ENCODE results near the gene RNF2.

Gene RNF2

GRCh38 chr1:185041742-185042141, 3.6 kb upstream of the RNF2 start:
- Histone ChIP-seq H3K18ac (ENCODE audit: low read length) (no peak overlapping the region), H3K4me1 (ENCODE audit: control insufficient read depth in 1 of 2, insufficient read depth in 2 of 2, low read length in 2 of 2) (peaks cover 0 to 4% of the 10 kb centered on the region in 2 experiments), H2BK12ac (ENCODE audit: low read length) (no peak overlapping the region), H2AK5ac (ENCODE audit: low read length) (no peak overlapping the region), H4K12ac (ENCODE audit: low read depth, low read length) (no peak overlapping the region), H3K27ac (ENCODE audit: low read depth, low read length) (no peak overlapping the region), H3K4ac (ENCODE audit: low read depth, low read length) (no peak overlapping the region), H3K4me2 (ENCODE audit: low read length) (no peak overlapping the region), H3K9ac (ENCODE audit: low read length) (no peak overlapping the region), H4K8ac (ENCODE audit: low read depth, low read length) (no peak overlapping the region), H3K36me3 (ENCODE audit: control insufficient read depth in 1 of 2, insufficient read depth in 2 of 2, low read length in 2 of 2) (no peaks in the 10 kb centered on the region), H2BK120ac (ENCODE audit: insufficient read depth, low read length, poor library complexity) (no peak overlapping the region), H3K4me3 (ENCODE audit: low read depth, low read length) (no peak overlapping the region), H3K9me3 (ENCODE audit: insufficient read depth, low read depth, low read length) (no peaks in the 10 kb centered on the region), H3K27me3 (ENCODE audit: insufficient read depth, low read length) (no peaks in the 10 kb centered on the region), H2BK5ac (ENCODE audit: low read depth, low read length, poor library complexity) (no peak overlapping the region), H3K23ac (ENCODE audit: low read length) (no peak overlapping the region), H2AFZ (ENCODE audit: insufficient read depth, low read length, poor library complexity) (no peak overlapping the region), H3K79me1 (ENCODE audit: low read length) (peaks cover 11% of the 10 kb centered on the region), H3K79me2 (ENCODE audit: control insufficient read depth, insufficient read depth, low read length, poor library complexity) (peaks cover 7% of the 10 kb centered on the region), H3K14ac (ENCODE audit: low read length) (no peak overlapping the region), H4K91ac (ENCODE audit: low read depth, low read length) (no peak overlapping the region)
- WGBS (ENCODE audit: extremely low coverage, insufficient coverage, insufficient read length), result no CpG with 5 or more reads among the region's 1 CpG
- DNase-seq, result no peak

DNA sequence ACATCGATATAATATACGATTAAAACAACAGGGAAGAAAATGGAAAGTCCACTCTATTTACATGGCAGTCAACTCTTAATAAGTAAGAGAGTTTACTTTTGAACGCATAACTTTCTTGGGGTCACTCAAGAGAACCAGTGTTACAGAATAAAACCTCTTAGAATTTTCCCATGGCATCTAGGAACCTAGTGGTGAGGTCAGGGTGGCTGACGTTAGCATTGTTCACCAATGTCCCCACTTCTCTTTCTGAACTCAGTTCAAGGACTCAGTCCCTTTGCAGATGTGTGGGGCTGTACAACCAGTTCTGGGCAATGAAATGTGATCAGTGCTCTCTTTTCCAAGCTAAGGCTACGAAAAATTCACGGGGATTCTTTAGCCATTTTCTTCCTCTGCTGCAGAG, 2.6 kb upstream of the RNF2 start:
- no peak overlapping the region for H3K18ac ChIP-seq (ENCODE audit: low read length)
- no peak overlapping the region for H4K12ac ChIP-seq (ENCODE audit: low read depth, low read length)
- H3K4ac ChIP-seq (ENCODE audit: low read depth, low read length), result no peak overlapping the region
- WGBS (ENCODE audit: extremely low coverage, insufficient coverage, insufficient read length), result no CpG with 5 or more reads among the region's 6 CpGs
- no peak overlapping the region for H3K4me3 ChIP-seq (ENCODE audit: low read depth, low read length)
- no peak overlapping the region for H2AK5ac ChIP-seq (ENCODE audit: low read length)
- H3K9ac ChIP-seq (ENCODE audit: low read length), result no peak overlapping the region
- peaks cover 11% of the 10 kb centered on the region for H3K79me1 ChIP-seq (ENCODE audit: low read length)
- H4K91ac ChIP-seq (ENCODE audit: low read depth, low read length), result no peak overlapping the region
- peaks cover 0 to 4% of the 10 kb centered on the region in 2 experiments for H3K4me1 ChIP-seq (ENCODE audit: control insufficient read depth in 1 of 2, insufficient read depth in 2 of 2, low read length in 2 of 2)
- no peak overlapping the region for H3K4me2 ChIP-seq (ENCODE audit: low read length)
- H3K27me3 ChIP-seq (ENCODE audit: insufficient read depth, low read length), result no peaks in the 10 kb centered on the region
- H4K8ac ChIP-seq (ENCODE audit: low read depth, low read length), result no peak overlapping the region
- H3K36me3 ChIP-seq (ENCODE audit: control insufficient read depth in 1 of 2, insufficient read depth in 2 of 2, low read length in 2 of 2), result no peaks in the 10 kb centered on the region
- no peaks in the 10 kb centered on the region for H3K9me3 ChIP-seq (ENCODE audit: insufficient read depth, low read depth, low read length)
- no peak overlapping the region for H3K23ac ChIP-seq (ENCODE audit: low read length)
- no peak overlapping the region for H3K14ac ChIP-seq (ENCODE audit: low read length)
- no peak for DNase-seq
- H3K79me2 ChIP-seq (ENCODE audit: control insufficient read depth, insufficient read depth, low read length, poor library complexity), result peaks cover 7% of the 10 kb centered on the region
- H2BK120ac ChIP-seq (ENCODE audit: insufficient read depth, low read length, poor library complexity), result no peak overlapping the region
- no peak overlapping the region for H2AFZ ChIP-seq (ENCODE audit: insufficient read depth, low read length, poor library complexity)
- H2BK5ac ChIP-seq (ENCODE audit: low read depth, low read length, poor library complexity), result no peak overlapping the region
- no peak overlapping the region for H2BK12ac ChIP-seq (ENCODE audit: low read length)
- no peak overlapping the region for H3K27ac ChIP-seq (ENCODE audit: low read depth, low read length)

- H3K4ac ChIP-seq (ENCODE audit: low read depth, low read length), result no peak overlapping the region
- no peaks in the 10 kb centered on the region for H3K36me3 ChIP-seq (ENCODE audit: control insufficient read depth in 1 of 2, insufficient read depth in 2 of 2, low read length in 2 of 2)
- no peak overlapping the region for H3K27ac ChIP-seq (ENCODE audit: low read depth, low read length)
- peaks cover 15% of the 10 kb centered on the region for H3K79me2 ChIP-seq (ENCODE audit: control insufficient read depth, insufficient read depth, low read length, poor library complexity)
- no peak overlapping the region for H2BK12ac ChIP-seq (ENCODE audit: low read length)
- DNase-seq, result peak in 1 of 2 donors; percentile 4
- no peak overlapping the region for H4K91ac ChIP-seq (ENCODE audit: low read depth, low read length)
- no peak overlapping the region for H3K9ac ChIP-seq (ENCODE audit: low read length)
- H2AFZ ChIP-seq (ENCODE audit: insufficient read depth, low read length, poor library complexity), result no peak overlapping the region
- no peak overlapping the region for H4K8ac ChIP-seq (ENCODE audit: low read depth, low read length)
- no peaks in the 10 kb centered on the region for H3K27me3 ChIP-seq (ENCODE audit: insufficient read depth, low read length)
- no peak overlapping the region for H2BK5ac ChIP-seq (ENCODE audit: low read depth, low read length, poor library complexity)
- H2BK120ac ChIP-seq (ENCODE audit: insufficient read depth, low read length, poor library complexity), result no peak overlapping the region
- H4K12ac ChIP-seq (ENCODE audit: low read depth, low read length), result no peak overlapping the region
- no peak overlapping the region for H3K14ac ChIP-seq (ENCODE audit: low read length)
- no peaks in the 10 kb centered on the region for H3K9me3 ChIP-seq (ENCODE audit: insufficient read depth, low read depth, low read length)
- H3K23ac ChIP-seq (ENCODE audit: low read length), result no peak overlapping the region
- no CpG with 5 or more reads among the region's 8 CpGs for WGBS (ENCODE audit: extremely low coverage, insufficient coverage, insufficient read length)
- H3K4me2 ChIP-seq (ENCODE audit: low read length), result no peak overlapping the region
- H3K79me1 ChIP-seq (ENCODE audit: low read length), result peaks cover 11% of the 10 kb centered on the region
- no peak overlapping the region for H2AK5ac ChIP-seq (ENCODE audit: low read length)
- H3K18ac ChIP-seq (ENCODE audit: low read length), result no peak overlapping the region
- no peak overlapping the region for H3K4me3 ChIP-seq (ENCODE audit: low read depth, low read length)
- H3K4me1 ChIP-seq (ENCODE audit: control insufficient read depth in 1 of 2, insufficient read depth in 2 of 2, low read length in 2 of 2), result peaks cover 3 to 4% of the 10 kb centered on the region in 2 experiments
Observed at GRCh38 chr1:185044387-185044786, 971 bp upstream of the RNF2 start.

GRCh38 chr1:185045814-185046492, 595 bp downstream of the RNF2 start:
- peak; percentile 19 to 57 for DNase-seq
- H3K18ac ChIP-seq (ENCODE audit: low read length), result peak overlapping the region; percentile 91

More at GRCh38 chr1:185045814-185046492, 595 bp downstream of the RNF2 start:
- Histone ChIP-seq H2BK5ac (ENCODE audit: low read depth, low read length, poor library complexity) (peak overlapping the region; percentile 60), H3K79me1 (ENCODE audit: low read length) (peaks cover 11% of the 10 kb centered on the region), H2AFZ (ENCODE audit: insufficient read depth, low read length, poor library complexity) (peak overlapping the region; percentile 69), H3K14ac (ENCODE audit: low read length) (peak overlapping the region; percentile 85), H4K91ac (ENCODE audit: low read depth, low read length) (peak overlapping the region; percentile 88), H2BK120ac (ENCODE audit: insufficient read depth, low read length, poor library complexity) (peak overlapping the region; percentile 92), H3K23ac (ENCODE audit: low read length) (no peak overlapping the region), H3K27ac (ENCODE audit: low read depth, low read length) (peak overlapping the region; percentile 72), H2AK5ac (ENCODE audit: low read length) (no peak overlapping the region), H3K4me1 (ENCODE audit: control insufficient read depth in 1 of 2, insufficient read depth in 2 of 2, low read length in 2 of 2) (peaks cover 3 to 4% of the 10 kb centered on the region in 2 experiments), H3K4me3 (ENCODE audit: low read depth, low read length) (peak overlapping the region; percentile 93), H3K27me3 (ENCODE audit: insufficient read depth, low read length) (no peaks in the 10 kb centered on the region), H3K9me3 (ENCODE audit: insufficient read depth, low read depth, low read length) (no peaks in the 10 kb centered on the region), H3K36me3 (ENCODE audit: control insufficient read depth in 1 of 2, insufficient read depth in 2 of 2, low read length in 2 of 2) (no peaks in the 10 kb centered on the region), H4K12ac (ENCODE audit: low read depth, low read length) (peak overlapping the region; percentile 1), H4K8ac (ENCODE audit: low read depth, low read length) (peak overlapping the region; percentile 92), H3K4ac (ENCODE audit: low read depth, low read length) (peak overlapping the region; percentile 78), H3K4me2 (ENCODE audit: low read length) (peak overlapping the region; percentile 92), H2BK12ac (ENCODE audit: low read length) (peak overlapping the region; percentile 8), H3K79me2 (ENCODE audit: control insufficient read depth, insufficient read depth, low read length, poor library complexity) (peaks cover 19% of the 10 kb centered on the region), H3K9ac (ENCODE audit: low read length) (peak overlapping the region; percentile 95)
- WGBS (ENCODE audit: extremely low coverage, insufficient coverage, insufficient read length), result no CpG with 5 or more reads among the region's 52 CpGs

Data from trophoblast cell (in vitro differentiated cells and primary cell).